IMR-90 (cell line): ENCODE results near the gene CYP39A1.

Experiments used
- CTCF ChIP-seq: conservative IDR thresholded peaks from 2 replicates; pipeline ENCODE4 v1.5.1; 2012; ENCODE audit warnings: mild to moderate bottlenecking, low read depth, low read length, improper control_type of control experiment
- SMC3 ChIP-seq: fragments of 150-350 bp; IDR thresholded peaks from 2 replicates; pipeline ENCODE4 v1.6.1; 2016; ENCODE audit warnings: low read depth, mild to moderate bottlenecking, antibody characterized with exemption, low read length, moderate library complexity

GRCh38 chr6:46539866-46540265 is 112.8 kb downstream of the CYP39A1 start:
- no peak for TF ChIP-seq CTCF
- no peak for TF ChIP-seq SMC3
